Activated T-cell treated with anti-CD3 and anti-CD28 coated beads for 1 hour (primary cell): ENCODE data around the gene PNMT.
A peak's percentile ranks its signal among the peaks of the same experiment; 100 is the strongest.
"Not testable (repeated sequence)": the region's sequence is repeated elsewhere in the genome, so short reads cannot be mapped to it uniquely, and the experiment has no call there.

Experiments used
- DNase-seq: peaks from one replicate; pipeline ENCODE4 v3.0.0-alpha.2; 2020; ENCODE audit warnings: low read depth

Gene PNMT

DNA sequence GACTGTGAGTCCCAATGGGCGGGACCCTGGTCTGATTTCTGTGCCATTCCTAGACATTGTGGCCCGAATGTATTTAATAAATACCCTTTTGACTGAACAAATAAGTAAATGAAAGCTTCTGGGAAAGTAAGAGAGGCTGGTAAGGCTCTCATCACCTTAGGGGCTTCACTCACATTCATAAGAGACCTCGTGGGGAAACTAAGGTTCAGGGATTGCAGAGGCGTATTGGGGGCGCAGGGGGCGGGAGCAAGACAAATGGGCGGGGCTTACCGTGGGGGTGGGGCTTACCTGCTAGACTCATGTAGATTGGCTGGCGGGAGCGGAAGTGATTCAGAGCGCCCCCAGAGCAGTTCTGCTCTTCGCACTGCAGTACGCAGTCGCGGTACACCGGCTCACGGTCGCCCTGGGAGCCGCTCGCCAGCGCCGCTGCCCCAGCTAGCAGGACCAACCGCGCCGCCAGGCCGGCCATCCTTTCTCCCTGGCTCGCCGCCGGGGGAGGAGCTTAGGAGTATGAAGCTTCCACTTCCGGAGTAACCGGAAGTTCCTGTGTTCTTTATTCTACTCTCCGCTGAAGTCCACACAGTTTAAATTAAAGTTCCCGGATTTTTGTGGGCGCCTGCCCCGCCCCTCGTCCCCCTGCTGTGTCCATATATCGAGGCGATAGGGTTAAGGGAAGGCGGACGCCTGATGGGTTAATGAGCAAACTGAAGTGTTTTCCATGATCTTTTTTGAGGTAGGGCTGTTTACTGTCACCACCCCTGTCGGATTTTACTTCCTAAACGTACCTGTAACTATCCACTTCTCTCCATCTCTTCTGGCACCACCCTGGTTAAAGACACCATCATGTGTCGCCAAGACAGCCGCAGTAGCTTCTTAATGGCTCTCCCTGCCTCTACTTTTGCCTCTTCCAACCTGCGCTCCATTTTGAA, 19.6 kb downstream of the PNMT start, which contains the start of gene PGAP3:
TSS of gene PGAP3 (minus strand) at position 512 of the 929 bp plus-strand sequence. CDS start at position 469, 43 bp downstream.
- peak; percentile 75 for DNase-seq

GRCh38 chr17:39688475-39688835, 20.2 kb downstream of the PNMT start:
- no peak for DNase-seq

GRCh38 chr17:39688945-39689344, 20.7 kb downstream of the PNMT start:
- no peak for DNase-seq

GRCh38 chr17:39694593-39694992, 26.3 kb downstream of the PNMT start:
- DNase-seq: no peak

DNA sequence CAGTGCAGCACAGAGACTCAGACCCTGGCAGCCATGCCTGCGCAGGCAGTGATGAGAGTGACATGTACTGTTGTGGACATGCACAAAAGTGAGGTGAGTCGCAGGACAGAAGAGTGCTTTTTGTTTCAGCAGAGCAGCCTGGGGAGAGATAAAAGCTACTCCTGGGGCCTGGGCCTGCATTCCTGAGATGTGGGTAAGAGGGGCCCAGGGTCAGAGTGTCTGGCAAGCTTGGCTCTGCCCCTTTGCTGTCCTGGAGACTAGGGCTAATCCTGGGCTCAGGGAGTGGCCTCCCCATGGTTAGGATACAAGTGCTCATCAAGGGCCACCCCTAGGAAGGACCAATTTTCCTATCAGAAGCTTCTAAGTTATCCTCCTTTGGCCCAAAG, 26.8 kb downstream of the PNMT start:
- no peak for DNase-seq

DNA sequence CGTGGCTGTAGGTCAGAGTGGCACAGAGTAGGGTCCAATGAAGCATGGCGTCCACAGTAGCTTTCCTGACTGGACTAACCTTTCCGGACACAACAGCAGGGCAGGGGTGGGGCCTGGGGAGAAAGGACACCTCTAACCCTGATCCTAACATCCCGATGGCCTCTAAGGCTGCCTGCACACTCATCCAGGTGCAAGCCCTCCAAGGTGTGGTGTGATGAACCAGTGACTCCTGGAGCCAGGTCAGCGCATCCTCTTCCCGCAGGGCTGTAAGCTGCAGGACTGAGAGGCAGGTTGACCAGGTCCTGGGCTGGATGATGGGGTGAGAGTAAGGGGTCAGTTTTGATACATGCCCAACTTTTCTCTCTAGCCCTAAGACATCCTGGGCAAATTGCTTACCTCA, 28.5 kb downstream of the PNMT start:
- DNase-seq: no peak

DNA sequence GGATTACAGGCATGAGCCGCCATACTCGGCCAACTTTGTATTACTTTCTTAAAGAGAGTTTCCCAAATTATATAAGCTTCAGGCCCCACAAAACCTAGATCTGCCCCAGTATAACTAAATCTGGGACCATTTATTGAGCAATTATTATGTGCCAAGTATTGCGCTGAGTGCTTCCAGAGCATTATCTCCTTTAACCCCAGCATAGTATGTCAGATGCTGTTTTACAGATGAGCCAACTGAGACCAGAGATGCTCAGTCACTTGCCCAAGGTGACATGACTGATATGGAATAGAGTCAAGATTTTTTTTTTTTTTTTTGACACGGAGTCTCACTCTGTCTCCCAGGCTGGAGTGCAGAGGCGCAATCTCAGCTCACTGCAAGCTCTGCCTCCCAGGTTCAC, 29.7 kb downstream of the PNMT start:
- DNase-seq: no peak

GRCh38 chr17:39699157-39699817, 31.0 kb downstream of the PNMT start:
- not testable (repeated sequence) for DNase-seq

GRCh38 chr17:39699818-39700147, 31.5 kb downstream of the PNMT start, which contains the start of gene ERBB2:
TSS of gene ERBB2 (plus strand) at chr17:39700064. CDS start at chr17:39700239, 175 bp downstream.
- no peak for DNase-seq

GRCh38 chr17:39700148-39700987, 32.1 kb downstream of the PNMT start:
- no peak for DNase-seq

GRCh38 chr17:39701012-39701783, 32.9 kb downstream of the PNMT start:
- DNase-seq: no peak

- DNase-seq: no peak
These were observed 33.6 kb downstream of the PNMT start for GRCh38 chr17:39701784-39702422.

DNA sequence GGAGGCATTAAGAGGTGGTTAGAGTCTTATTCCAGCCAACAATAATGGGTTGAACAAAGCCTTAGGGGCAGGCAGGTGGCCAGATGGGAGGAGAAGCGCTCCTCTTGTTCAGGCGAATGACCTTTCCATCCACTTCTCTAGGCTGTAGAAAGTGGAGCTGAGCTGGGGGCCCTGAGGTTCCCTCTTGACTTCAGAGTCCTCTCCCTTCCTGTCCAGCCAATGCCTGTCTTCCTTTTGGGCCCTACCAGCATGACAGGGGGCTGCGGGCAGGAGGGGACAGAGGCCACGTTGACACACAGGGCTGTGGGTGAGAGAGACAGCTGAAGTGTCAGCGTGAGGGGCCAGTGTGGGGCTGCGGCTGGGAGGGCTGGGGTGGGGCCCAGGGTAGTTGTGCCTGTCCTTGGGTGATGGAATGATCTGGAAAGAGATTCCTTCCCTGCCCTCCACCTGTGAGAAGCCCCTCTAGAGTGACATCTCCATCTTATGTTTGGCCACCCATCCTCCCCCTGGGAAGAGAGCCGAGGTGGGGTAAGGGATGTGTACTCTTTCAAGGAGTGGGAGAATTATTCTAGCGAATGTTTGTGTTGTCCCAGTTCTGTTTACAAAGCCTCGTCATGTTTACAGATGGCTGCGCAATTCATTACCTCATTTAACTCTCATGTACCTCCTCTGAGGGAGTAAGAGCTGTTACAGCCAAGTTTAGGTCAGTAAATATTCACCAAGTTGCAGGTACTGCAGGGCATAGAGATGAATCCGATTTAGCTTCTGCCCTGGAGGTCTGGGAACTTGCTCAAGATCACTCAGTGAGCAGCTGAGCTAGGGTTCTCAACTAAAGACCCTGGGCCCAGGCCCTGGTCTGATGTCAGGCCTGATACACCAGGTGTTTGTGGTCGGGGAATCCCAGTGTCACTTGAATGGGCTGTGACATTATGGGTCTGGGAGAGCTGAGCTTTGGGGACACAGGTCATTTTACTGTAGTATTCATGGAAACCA, 34.9 kb downstream of the PNMT start:
- DNase-seq: no peak

DNA sequence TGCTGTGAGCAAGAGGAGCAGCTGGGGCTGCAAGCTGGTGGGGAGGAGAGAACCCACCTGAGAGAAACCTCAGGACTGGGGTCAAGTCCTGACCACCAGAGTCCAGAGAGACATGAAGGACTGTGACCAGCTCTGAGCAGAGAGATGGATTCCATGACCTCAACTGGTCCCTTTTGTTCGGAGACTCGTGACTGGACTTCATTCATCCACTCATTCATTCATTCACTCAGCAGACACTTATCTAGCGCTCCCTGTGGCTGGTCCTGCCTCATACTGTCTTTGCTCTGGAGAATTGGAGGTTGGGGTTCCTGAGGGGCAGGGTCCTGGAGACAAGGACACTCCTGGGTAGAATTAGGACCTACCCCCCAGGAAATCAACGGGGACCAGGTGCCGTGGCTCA, 35.7 kb downstream of the PNMT start:
- no peak for DNase-seq

DNA sequence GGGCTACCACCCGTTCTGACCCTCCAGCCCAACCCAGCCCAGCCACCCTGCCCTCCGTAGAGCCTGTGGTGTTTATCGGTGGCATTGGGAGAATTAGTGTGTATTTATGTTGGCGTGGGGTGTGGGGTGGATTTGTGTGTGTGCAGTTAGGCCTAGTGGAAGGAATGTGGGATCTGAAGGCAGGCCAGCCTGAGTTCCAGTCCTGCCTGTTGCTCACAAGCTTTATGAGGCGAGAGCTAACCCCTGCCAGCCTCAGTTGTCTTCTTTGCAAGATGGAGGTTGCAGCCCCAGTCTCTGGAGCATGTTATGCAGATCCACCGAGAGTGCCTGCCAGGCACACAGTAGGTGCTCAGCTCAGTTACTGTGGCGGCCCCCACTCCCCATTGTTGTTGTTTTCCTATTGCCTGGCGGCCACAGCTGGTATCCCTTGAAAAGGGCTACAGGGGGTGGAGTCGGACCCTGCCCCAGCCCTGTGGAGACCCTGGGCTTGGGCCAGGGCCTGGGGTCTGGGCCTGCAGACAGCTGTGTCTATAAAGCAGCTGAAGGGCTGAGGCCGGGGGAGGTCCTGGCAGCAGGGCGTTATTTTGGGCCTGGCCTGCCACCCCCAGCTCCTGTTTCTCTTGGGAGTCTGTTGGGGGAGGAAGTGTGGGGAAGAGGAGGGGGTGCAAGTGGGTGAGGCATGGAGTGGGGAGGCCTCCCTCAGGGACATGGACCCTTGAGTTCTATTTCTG, 36.7 kb downstream of the PNMT start:
- DNase-seq: no peak

- DNase-seq: no peak
These were observed 37.6 kb downstream of the PNMT start for GRCh38 chr17:39705786-39706348.

DNA sequence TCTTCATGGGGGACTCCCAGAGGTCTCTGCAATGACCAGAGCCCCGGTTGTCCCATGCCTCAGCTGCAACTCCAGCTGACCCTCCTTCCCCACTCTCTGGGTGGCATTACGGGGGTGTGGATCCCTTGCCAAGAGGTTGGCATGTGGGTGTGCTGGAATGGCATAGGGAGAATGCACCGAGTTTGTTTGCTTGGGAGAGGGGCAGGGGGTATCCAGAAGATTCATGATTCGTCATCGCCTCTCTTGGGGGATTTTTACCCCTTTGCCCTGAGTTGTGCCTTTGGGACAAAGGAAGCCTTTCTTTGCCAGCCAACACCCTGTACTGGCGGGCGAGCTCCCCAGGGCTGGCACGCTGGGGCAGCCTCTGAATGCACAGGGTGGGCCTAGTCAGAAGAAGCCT, 38.1 kb downstream of the PNMT start:
- no peak for DNase-seq

GRCh38 chr17:39706921-39707337, 38.7 kb downstream of the PNMT start:
- no peak for DNase-seq
